Rectal smooth muscle tissue (tissue), 1 donor: ENCODE data around the gene MYL2.
"Not testable (repeated sequence)": the region's sequence is repeated elsewhere in the genome, so short reads cannot be mapped to it uniquely, and the experiment has no call there.

ENCODE experiments used
- H3K27ac ChIP-seq: one replicate; pipeline ENCODE4 v1.7.0; 2013; ENCODE audit warnings: low read depth, low read length, inconsistent platforms
- H3K27me3 ChIP-seq: one replicate; pipeline ENCODE4 v1.7.0; 2013; ENCODE audit warnings: low read length; ENCODE audit not compliant: control insufficient read depth, insufficient read depth
- H3K36me3 ChIP-seq: one replicate; pipeline ENCODE4 v1.7.0; 2013; ENCODE audit warnings: low read length; ENCODE audit not compliant: control insufficient read depth, insufficient read depth
- H3K4me1 ChIP-seq: one replicate; pipeline ENCODE4 v1.7.0; 2013; ENCODE audit warnings: low read length; ENCODE audit not compliant: control insufficient read depth, insufficient read depth
- H3K4me3 ChIP-seq: one replicate; pipeline ENCODE4 v1.7.0; 2013; ENCODE audit warnings: low read length
- H3K9ac ChIP-seq: one replicate; pipeline ENCODE4 v1.7.0; 2013; ENCODE audit warnings: low read length

MYL2 gene, protein sequence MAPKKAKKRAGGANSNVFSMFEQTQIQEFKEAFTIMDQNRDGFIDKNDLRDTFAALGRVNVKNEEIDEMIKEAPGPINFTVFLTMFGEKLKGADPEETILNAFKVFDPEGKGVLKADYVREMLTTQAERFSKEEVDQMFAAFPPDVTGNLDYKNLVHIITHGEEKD

DNA sequence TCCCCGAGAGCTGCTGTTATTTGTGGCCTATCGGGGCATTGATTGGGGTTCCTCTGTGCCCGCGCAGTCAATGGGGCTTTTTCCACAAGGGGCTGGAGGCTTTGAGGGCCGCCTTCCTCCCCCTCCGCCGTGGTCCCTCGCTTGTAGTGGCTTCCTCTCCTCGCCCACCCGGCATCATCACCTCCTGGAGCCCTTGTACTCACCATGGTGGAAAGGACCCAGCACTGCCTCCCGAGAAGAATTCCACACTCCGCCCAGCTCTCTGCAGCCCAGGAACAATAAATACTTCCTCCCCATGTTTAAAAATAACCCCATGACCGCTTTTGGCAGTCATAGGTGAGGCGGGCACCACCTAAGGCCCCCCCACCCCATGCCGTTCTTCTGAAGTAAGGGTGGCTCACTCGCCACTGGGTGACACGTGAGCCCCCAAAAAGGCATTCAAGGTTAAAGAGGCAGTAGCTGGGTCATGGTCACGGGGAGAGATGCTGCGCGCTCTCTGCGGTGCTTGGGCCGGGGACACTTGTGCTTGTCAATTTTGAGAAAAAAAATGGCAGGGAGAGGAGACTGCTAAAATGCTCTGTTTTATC lies at the start of gene MYL2:
MYL2 (minus strand) TSS at position 256 of the 587 bp plus-strand sequence; CDS start at position 206, 50 bp downstream.
- Histone ChIP-seq H3K36me3 (no peaks in the 10 kb centered on the region), H3K9ac (no peak within 1 kb of the TSS), H3K27ac (no peak within 1 kb of the TSS), H3K27me3 (no peaks in the 10 kb centered on the region), H3K4me1 (no peaks in the 10 kb centered on the region), H3K4me3 (no peak within 1 kb of the TSS)

DNA sequence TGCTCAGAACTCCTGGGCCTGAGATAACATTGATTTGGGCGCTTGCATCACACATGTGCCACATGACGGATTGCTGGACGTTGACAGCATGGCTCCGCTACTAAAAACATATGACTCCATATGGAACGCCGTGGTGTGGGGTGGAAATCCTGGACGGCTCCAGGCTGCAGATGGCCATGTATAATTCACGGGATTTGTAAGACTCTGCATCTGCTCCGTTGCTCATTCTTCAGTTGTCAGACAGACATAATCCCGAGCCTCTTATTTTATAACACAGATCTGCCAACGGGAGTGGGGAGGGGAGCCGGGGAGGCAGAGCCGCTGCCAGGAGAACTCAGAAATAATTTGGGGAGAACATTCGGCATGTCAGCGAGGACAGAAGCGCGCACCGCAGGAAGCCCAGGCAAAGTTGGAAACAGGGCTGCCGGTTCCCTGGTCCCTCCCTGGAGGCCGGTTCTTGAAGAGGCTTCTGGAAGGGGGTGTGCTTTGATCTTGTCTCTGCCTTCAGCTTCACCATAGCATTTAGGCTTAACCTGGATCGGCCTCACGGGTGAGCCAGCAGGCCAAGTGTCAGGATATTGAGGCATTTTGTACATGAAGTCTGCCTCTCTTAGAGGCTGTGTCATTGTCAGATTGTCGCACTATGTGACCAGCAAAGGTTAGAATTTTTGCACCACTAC lies 45.8 kb upstream of the MYL2 start:
- H3K4me1 ChIP-seq = no peaks in the 10 kb centered on the region
- H3K27me3 ChIP-seq = no peaks in the 10 kb centered on the region
- no peak overlapping the region for H3K4me3 ChIP-seq
- H3K36me3 ChIP-seq = no peaks in the 10 kb centered on the region
- no peak overlapping the region for H3K9ac ChIP-seq
- H3K27ac ChIP-seq = no peak overlapping the region

DNA sequence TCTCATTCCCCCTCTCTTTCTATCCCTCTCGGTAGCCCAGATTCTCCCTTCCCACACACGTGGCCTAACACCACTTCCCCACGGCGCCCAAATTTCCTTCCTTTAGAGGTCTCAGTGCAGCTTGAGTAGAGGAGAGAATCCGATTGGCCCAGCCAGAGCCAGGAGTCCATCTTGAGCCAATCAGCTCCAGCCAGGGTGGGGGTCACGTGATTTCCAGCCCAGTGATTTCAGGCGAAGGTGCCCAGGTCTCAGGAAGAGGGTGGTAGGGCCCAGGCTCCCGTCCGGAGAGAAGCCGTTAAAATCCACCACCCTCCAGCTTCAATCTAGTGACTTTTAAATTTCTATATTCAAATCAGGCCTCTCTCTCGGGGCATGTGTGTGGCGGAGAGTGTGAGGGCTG lies 45.2 kb upstream of the MYL2 start:
- H3K27me3 ChIP-seq = no peaks in the 10 kb centered on the region
- no peak overlapping the region for H3K9ac ChIP-seq
- no peaks in the 10 kb centered on the region for H3K4me1 ChIP-seq
- no peak overlapping the region for H3K4me3 ChIP-seq
- H3K27ac ChIP-seq = no peak overlapping the region
- no peaks in the 10 kb centered on the region for H3K36me3 ChIP-seq

DNA sequence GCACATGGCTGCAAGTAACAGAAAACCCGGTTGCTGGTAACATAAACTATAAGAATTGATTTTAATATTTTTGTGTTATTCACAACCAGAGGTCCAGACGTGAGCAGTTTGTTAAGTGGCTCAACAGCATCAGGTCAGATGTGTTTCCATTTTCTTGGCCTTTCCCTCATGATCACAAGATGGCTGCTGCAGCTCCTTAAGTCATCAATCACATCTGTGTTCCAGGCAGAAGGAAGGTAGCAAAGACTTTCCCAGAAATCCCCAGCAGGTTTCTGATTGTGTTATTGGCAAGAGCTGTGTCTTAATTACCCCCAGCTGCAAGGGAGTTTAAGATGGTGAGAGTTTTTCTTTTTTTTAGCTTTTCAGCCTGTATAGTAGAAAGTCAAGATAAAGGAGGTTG lies 40.4 kb upstream of the MYL2 start:
- H3K27me3 ChIP-seq = no peaks in the 10 kb centered on the region
- H3K27ac ChIP-seq = no peak overlapping the region
- H3K36me3 ChIP-seq = no peaks in the 10 kb centered on the region
- H3K4me3 ChIP-seq = no peak overlapping the region
- H3K4me1 ChIP-seq = no peaks in the 10 kb centered on the region
- H3K9ac ChIP-seq = no peak overlapping the region

DNA sequence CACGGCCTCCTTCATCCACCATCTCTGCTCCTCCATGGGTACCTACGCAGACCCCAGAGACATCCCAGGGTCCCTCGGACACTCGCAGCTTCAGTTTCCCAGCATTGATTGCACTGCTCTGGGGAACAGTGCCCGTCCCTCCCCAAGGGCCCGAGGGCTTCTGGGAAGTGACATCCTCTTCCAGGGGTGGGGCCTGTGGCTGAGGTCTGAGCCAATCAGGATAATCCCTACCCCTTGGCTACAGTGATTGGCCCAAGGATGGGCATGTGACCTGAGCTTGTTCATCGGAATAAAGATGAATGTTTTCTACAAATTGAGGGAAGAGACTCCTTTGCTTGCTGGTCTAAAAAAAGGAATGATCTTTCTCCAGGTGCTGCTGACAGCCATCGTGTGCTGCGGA lies 37.3 kb upstream of the MYL2 start:
- no peak overlapping the region for H3K4me3 ChIP-seq
- H3K27ac ChIP-seq = no peak overlapping the region
- no peaks in the 10 kb centered on the region for H3K4me1 ChIP-seq
- no peak overlapping the region for H3K9ac ChIP-seq
- H3K36me3 ChIP-seq = no peaks in the 10 kb centered on the region
- no peaks in the 10 kb centered on the region for H3K27me3 ChIP-seq

DNA sequence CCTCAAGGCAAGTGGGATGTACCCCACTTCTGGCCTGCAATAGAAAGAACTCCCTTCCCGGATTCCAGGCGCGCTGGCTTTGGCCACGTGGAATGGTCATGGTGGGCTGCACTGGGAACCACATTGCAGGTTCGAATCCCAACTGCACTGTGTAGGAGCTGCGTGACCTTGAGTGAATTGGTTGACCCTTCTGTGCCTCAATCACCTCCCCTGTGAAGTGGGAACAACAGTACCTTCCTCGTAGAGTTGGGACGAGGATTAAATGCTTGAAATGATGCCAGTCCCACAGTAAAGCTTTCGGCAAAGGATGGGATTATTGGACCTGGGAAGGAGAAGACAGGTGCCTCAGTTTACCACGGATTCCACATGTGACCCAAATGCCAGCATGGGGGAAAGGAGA lies 36.8 kb upstream of the MYL2 start:
- H3K4me3 ChIP-seq = no peak overlapping the region
- H3K36me3 ChIP-seq = no peaks in the 10 kb centered on the region
- H3K27me3 ChIP-seq = no peaks in the 10 kb centered on the region

DNA sequence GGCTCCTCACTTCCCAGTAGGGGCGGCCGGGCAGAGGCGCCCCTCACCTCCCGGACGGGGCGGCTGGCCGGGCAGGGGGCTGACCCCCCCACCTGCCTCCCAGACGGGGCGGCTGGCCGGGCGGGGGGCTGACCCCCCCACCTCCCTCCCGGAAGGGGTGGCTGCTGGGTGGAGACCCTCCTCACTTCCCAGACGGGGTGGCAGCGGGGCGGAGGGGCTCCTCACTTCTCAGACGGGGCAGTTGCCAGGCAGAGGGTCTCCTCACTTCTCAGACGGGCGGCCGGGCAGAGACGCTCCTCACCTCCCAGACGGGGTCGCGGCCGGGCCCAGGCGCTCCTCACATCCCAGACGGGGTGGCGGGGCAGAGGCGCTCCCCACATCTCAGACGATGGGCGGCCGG lies 30.5 kb upstream of the MYL2 start:
- H3K9ac ChIP-seq, H3K4me3 ChIP-seq, H3K4me1 ChIP-seq, H3K36me3 ChIP-seq, H3K27ac ChIP-seq, H3K27me3 ChIP-seq: not testable (repeated sequence)

More for the DNA sequence above, 36.8 kb upstream of the MYL2 start:
- no peak overlapping the region for H3K27ac ChIP-seq
- H3K4me1 ChIP-seq = no peaks in the 10 kb centered on the region
- no peak overlapping the region for H3K9ac ChIP-seq

DNA sequence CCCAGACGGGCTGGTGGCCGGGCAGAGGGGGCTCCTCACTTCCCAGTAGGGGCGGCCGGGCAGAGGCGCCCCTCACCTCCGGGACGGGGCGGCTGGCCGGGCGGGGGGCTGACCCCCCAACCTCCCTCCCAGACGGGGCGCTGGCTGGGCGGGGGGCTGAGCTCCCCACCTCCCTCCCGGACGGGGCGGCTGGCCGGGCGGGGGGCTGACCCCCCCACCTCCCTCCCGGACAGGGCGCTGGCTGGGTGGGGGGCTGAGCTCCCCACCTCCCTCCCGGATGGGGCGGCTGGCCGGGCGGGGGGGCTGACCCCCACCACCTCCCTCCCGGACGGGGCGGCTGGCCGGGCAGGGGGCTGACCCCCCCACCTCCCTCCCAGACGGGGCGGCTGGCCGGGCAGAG lies 30.1 kb upstream of the MYL2 start:
- not testable (repeated sequence) for H3K4me1 ChIP-seq, H3K27ac ChIP-seq, H3K4me3 ChIP-seq, H3K36me3 ChIP-seq, H3K9ac ChIP-seq, H3K27me3 ChIP-seq

DNA sequence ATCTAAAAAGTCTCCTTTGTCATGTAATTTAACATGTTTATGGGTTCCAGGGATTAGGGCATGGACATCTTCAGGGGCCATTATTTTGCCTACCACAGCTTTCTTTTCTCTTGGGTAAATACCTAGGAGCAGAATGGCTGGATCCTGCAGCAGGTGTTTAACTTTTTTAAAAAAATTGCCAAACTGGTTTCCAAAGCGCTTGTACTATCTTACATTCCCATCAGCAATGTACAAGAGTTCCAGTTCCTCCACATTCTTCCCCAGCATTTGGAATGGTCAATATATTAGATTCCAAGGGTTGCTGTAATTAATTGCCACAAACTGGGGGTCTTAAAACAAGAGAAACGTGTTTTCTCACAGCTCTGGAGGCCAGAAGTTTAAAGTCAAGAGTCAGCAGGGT lies 27.7 kb upstream of the MYL2 start:
- Histone ChIP-seq H3K27me3 (no peaks in the 10 kb centered on the region), H3K9ac (no peak overlapping the region), H3K36me3 (no peaks in the 10 kb centered on the region), H3K27ac (no peak overlapping the region), H3K4me1 (no peaks in the 10 kb centered on the region), H3K4me3 (no peak overlapping the region)

DNA sequence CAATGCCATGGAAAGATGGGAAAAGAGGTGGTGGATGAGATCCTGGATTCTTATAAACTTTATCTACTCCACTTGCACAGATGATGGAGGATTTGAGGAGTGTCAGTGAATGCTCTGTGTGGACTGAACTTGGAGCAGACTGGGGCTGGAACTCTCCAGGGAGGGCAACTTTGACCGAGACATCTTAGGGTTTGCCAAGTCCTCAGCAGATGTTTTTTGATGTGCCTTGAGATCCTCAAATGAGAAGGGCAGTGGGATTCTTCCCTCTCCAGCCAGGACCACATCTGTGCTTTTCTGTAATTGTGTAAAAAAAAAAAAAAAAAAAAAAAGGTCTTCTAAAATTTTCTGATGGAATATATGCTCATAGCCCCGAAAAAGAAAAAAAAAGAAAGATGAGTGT lies 23.0 kb upstream of the MYL2 start:
- H3K4me1 ChIP-seq = no peaks in the 10 kb centered on the region
- no peak overlapping the region for H3K27ac ChIP-seq
- H3K4me3 ChIP-seq = no peak overlapping the region
- no peaks in the 10 kb centered on the region for H3K27me3 ChIP-seq
- H3K9ac ChIP-seq = no peak overlapping the region
- no peaks in the 10 kb centered on the region for H3K36me3 ChIP-seq

DNA sequence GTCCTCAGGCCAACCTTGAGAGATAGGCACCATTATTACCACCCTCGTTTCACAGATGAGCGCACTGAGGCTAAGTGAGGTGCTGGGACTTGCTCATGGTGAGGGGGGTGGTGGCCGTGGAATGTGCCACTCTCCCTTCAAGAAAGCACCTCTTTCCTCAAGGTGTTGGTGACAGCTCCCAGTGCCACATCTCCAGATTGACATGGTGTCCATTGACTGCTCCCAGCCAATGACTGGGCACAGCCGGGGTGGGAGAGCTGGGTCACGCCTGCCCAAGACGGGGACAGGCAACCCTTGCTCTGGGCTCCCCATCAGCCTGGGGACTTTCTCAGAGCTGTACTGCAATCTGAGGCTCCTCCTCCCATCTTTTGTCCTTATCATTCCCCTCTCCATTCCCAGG lies 21.0 kb upstream of the MYL2 start:
- H3K4me3 ChIP-seq = no peak overlapping the region
- peaks cover 2% of the 10 kb centered on the region for H3K27me3 ChIP-seq
- H3K27ac ChIP-seq = no peak overlapping the region
- H3K4me1 ChIP-seq = no peaks in the 10 kb centered on the region
- no peak overlapping the region for H3K9ac ChIP-seq
- no peaks in the 10 kb centered on the region for H3K36me3 ChIP-seq

DNA sequence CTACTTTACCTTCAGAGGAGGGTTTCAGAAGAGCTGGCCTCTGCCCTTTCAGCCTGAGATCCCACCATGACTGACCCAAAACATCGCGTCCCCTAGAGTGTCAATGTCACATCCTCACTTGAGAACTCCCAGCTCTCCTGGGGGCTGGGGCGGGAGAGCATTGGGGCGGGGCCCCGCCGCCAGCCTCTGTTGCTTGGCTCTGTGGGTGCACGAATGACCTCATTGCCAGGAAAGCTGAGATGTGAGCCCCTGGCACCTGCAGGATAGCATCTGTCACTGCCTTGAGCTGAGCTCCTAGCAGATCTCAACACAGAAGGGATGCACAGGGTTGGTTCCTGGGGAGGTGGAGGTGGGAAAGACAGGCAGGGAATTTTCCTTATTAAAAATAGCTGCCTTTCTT lies 20.6 kb upstream of the MYL2 start:
- no peaks in the 10 kb centered on the region for H3K36me3 ChIP-seq
- no peaks in the 10 kb centered on the region for H3K4me1 ChIP-seq
- no peak overlapping the region for H3K27ac ChIP-seq
- no peak overlapping the region for H3K4me3 ChIP-seq
- peaks cover 2% of the 10 kb centered on the region for H3K27me3 ChIP-seq
- H3K9ac ChIP-seq = no peak overlapping the region

DNA sequence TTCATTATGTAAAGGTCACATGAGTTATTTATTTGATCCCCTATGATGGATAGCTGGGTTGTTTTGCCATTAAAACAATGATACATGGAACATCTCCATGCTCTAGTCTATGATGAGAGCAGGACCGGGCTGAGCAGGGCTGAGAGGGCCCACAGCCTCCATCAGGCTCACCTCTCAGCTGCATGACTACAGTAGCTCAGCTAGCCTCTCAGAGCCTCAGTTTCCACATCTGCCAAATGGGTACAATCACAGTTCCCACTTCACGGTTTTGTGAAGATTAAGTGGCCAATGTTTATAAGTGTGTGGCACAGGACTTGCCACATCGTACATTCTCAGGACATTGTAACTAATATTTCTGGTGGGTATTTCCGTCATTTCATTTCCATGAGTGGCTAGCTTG lies 19.9 kb upstream of the MYL2 start:
- H3K36me3 ChIP-seq = no peaks in the 10 kb centered on the region
- no peak overlapping the region for H3K9ac ChIP-seq
- no peaks in the 10 kb centered on the region for H3K4me1 ChIP-seq
- H3K4me3 ChIP-seq = no peak overlapping the region
- no peak overlapping the region for H3K27ac ChIP-seq
- H3K27me3 ChIP-seq = peaks cover 2% of the 10 kb centered on the region
